Mammary epithelial cell (primary cell): ENCODE measurements around the gene MCM3AP.

Experiments
- EZH2 ChIP-seq: IDR thresholded peaks from 2 replicates; pipeline ENCODE4 v1.6.1; 2012; ENCODE audit warnings: low read length, inconsistent platforms, borderline replicate concordance
- TF ChIP-seq, protein P1 (sequence below), 2 donors: IDR thresholded peaks in 1 of 2; conservative IDR thresholded peaks in 1 of 2; 2 replicates each; pipeline ENCODE4 v1.5.1; 2011 to 2012; ENCODE audit warnings: inconsistent platforms in 2 of 2, low read length in 2 of 2, mild to moderate bottlenecking in 2 of 2, control low read depth in 1 of 2, low read depth in 1 of 2; ENCODE audit not compliant: insufficient read depth in 1 of 2; ENCODE audit errors: extremely low read depth in 1 of 2

DNA sequence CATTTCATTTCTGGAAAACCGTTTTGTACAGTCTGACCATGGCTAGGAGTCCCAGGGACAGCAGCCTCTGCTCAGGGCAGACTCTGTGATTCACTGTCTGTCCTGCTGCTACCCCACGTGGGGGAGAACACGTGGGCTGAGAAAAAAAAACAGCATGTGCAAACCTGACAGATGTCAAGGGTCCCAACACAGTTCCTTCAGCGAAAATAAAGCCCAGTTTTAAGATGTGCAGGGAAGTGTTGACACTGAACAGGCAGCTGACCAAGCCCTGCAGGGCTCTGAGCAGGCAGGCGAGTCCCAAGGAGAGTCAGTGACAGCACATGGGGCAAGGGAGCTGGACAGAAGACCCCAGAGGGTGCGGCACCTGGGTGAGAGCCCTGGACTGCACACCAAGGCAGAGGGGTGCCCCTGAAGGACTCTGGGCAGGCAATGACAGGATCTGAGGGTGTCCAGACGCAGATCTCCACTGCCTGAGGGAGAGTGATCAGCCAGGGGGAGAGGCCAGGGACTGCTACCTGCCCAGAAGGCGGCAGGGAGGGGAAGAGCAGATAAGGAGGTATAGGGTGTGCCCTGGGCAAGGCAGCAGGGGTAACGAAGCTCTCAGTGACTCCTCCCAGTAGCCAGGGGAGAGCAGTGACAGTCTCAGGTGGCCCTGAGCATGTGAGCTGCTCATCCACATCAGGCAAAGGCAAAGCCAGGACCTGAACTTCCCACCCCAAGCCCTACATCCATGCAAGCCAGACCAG is 96.0 kb downstream of the MCM3AP start:
- TF ChIP-seq EZH2: no peak
- TF ChIP-seq, protein P1, sequence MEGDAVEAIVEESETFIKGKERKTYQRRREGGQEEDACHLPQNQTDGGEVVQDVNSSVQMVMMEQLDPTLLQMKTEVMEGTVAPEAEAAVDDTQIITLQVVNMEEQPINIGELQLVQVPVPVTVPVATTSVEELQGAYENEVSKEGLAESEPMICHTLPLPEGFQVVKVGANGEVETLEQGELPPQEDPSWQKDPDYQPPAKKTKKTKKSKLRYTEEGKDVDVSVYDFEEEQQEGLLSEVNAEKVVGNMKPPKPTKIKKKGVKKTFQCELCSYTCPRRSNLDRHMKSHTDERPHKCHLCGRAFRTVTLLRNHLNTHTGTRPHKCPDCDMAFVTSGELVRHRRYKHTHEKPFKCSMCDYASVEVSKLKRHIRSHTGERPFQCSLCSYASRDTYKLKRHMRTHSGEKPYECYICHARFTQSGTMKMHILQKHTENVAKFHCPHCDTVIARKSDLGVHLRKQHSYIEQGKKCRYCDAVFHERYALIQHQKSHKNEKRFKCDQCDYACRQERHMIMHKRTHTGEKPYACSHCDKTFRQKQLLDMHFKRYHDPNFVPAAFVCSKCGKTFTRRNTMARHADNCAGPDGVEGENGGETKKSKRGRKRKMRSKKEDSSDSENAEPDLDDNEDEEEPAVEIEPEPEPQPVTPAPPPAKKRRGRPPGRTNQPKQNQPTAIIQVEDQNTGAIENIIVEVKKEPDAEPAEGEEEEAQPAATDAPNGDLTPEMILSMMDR (conservative IDR thresholded peaks at IDR 0.05 in 1 of 2, IDR thresholded peaks at IDR 0.05 in 1 of 2; ENCODE audit: extremely low read depth in 1 of 2, insufficient read depth in 1 of 2, low read depth in 1 of 2, low read length in 2 of 2): no peak
